DOHH2 (cell line): ENCODE results near the gene PRADC1.

Experiments
- H3F3A ChIP-seq: fragments of 200-600 bp; sonication (generic), shearing (Covaris generic); 2 replicates; pipeline ENCODE4 v1.6.0; 2016; ENCODE audit warnings: antibody characterized with exemption, mild to moderate bottlenecking; ENCODE audit not compliant: control insufficient read depth, insufficient read depth
- H3K27ac ChIP-seq: fragments of 200-600 bp; sonication (generic); 2 replicates; pipeline ENCODE4 v1.5.1; 2014; ENCODE audit warnings: low read depth, mild to moderate bottlenecking, low read length, moderate library complexity
- H3K27me3 ChIP-seq: fragments of 200-600 bp; sonication (generic); 2 replicates; pipeline ENCODE4 v1.6.1; 2014; ENCODE audit warnings: mild to moderate bottlenecking, low read length, mixed read lengths; ENCODE audit not compliant: control insufficient read depth
- H3K36me3 ChIP-seq: fragments of 200-600 bp; sonication (generic); 2 replicates; pipeline ENCODE4 v1.6.1; 2014; ENCODE audit warnings: mild to moderate bottlenecking, low read length, moderate library complexity, mixed read lengths; ENCODE audit not compliant: control insufficient read depth
- H3K4me1 ChIP-seq: fragments of 200-600 bp; sonication (generic); 2 replicates; pipeline ENCODE4 v1.6.1; 2014; ENCODE audit warnings: mild to moderate bottlenecking, low read length, mixed read lengths; ENCODE audit not compliant: control insufficient read depth
- H3K4me2 ChIP-seq: fragments of 200-600 bp; sonication (generic); 2 replicates; pipeline ENCODE4 v1.6.0; 2014; ENCODE audit warnings: mild to moderate bottlenecking, low read length, moderate library complexity
- H3K4me3 ChIP-seq: fragments of 200-600 bp; sonication (generic); 2 replicates; pipeline ENCODE4 v1.5.1; 2014; ENCODE audit warnings: mild to moderate bottlenecking, low read length, mixed read lengths
- H3K79me2 ChIP-seq: fragments of 200-600 bp; sonication (generic); 2 replicates; pipeline ENCODE4 v1.6.1; 2014; ENCODE audit warnings: mild to moderate bottlenecking, low read length, mixed read lengths; ENCODE audit not compliant: control insufficient read depth
- H3K9me2 ChIP-seq: fragments of 200-600 bp; sonication (generic); replicated peaks from 2 replicates; pipeline ENCODE4 v1.6.1; 2014; ENCODE audit warnings: mild to moderate bottlenecking, low read length, mixed read lengths; ENCODE audit not compliant: control insufficient read depth
- H3K9me3 ChIP-seq: fragments of 200-600 bp; sonication (generic); 2 replicates; pipeline ENCODE4 v1.6.1; 2014; ENCODE audit warnings: antibody characterized with exemption, low read length, mixed read lengths; ENCODE audit not compliant: control insufficient read depth, insufficient read depth
- H4K20me1 ChIP-seq: fragments of 200-600 bp; sonication (generic); 2 replicates; pipeline ENCODE4 v1.6.0; 2014; ENCODE audit warnings: low read depth, mild to moderate bottlenecking, antibody characterized with exemption, low read length, moderate library complexity; ENCODE audit not compliant: control insufficient read depth, insufficient read depth
- EZH2phosphoT487 ChIP-seq: fragments of 200-600 bp; sonication (generic); IDR thresholded peaks from 2 replicates; pipeline ENCODE4 v1.6.1; 2017; ENCODE audit warnings: borderline replicate concordance, mild to moderate bottlenecking, antibody characterized with exemption, low read length, moderate library complexity, mixed read lengths
- TF ChIP-seq, protein P1 (sequence below): fragments of 200-600 bp; sonication (generic); IDR thresholded peaks from one replicate; pipeline ENCODE4 v1.5.1; 2014; ENCODE audit warnings: antibody characterized with exemption, mild to moderate bottlenecking, low read depth, low read length; ENCODE audit not compliant: poor library complexity, severe bottlenecking

The PRADC1 gene

DNA sequence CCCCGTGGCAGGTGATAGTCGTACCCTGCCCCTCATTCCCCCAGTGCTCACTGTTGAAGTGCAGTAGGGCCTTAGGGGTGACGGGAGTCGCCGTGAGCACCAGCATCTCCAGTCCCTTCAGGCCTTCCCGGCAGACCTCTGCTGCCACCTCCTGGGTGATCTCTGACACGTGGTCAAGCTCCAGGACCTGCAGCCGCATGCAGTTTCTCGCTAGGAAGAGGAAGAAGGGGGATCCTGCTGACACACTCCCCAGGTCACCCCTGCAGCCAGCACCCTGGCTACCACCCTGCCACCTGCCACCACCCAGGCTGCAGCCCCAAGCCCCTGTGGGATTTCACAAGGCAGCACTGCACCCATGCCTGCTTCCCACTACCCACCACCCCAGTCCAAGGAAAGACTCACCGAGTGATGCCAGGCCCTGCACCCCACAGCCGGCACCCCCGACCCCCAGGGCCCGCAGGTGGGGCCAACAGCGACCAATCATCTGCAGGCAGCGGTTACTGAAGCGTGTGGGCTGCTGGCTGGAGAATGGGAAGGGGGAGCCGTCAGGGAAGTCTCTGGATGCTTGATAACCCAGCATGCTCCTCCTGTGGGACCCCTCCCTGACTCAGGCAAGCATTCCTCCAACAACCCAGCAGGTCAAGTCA, 27.4 kb upstream of the PRADC1 start:
- no peaks in the 10 kb centered on the region for H3K9me3 ChIP-seq
- no peak overlapping the region for H3K4me3 ChIP-seq
- H3F3A ChIP-seq, result no peaks in the 10 kb centered on the region; the same call in 1 of the 2 replicates
- H3K4me1 ChIP-seq, result peaks cover 14% of the 10 kb centered on the region
- no peaks in the 10 kb centered on the region for H3K79me2 ChIP-seq
- no peak overlapping the region for H3K4me2 ChIP-seq
- peaks cover 81% of the 10 kb centered on the region for H3K36me3 ChIP-seq
- no peak for TF ChIP-seq EZH2phosphoT487
- TF ChIP-seq, protein P1, sequence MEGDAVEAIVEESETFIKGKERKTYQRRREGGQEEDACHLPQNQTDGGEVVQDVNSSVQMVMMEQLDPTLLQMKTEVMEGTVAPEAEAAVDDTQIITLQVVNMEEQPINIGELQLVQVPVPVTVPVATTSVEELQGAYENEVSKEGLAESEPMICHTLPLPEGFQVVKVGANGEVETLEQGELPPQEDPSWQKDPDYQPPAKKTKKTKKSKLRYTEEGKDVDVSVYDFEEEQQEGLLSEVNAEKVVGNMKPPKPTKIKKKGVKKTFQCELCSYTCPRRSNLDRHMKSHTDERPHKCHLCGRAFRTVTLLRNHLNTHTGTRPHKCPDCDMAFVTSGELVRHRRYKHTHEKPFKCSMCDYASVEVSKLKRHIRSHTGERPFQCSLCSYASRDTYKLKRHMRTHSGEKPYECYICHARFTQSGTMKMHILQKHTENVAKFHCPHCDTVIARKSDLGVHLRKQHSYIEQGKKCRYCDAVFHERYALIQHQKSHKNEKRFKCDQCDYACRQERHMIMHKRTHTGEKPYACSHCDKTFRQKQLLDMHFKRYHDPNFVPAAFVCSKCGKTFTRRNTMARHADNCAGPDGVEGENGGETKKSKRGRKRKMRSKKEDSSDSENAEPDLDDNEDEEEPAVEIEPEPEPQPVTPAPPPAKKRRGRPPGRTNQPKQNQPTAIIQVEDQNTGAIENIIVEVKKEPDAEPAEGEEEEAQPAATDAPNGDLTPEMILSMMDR, result peak; percentile 49
- H3K9me2 ChIP-seq, result no peaks in the 10 kb centered on the region
- H3K27ac ChIP-seq, result no peak overlapping the region
- no peaks in the 10 kb centered on the region for H4K20me1 ChIP-seq
- H3K27me3 ChIP-seq, result no peaks in the 10 kb centered on the region

DNA sequence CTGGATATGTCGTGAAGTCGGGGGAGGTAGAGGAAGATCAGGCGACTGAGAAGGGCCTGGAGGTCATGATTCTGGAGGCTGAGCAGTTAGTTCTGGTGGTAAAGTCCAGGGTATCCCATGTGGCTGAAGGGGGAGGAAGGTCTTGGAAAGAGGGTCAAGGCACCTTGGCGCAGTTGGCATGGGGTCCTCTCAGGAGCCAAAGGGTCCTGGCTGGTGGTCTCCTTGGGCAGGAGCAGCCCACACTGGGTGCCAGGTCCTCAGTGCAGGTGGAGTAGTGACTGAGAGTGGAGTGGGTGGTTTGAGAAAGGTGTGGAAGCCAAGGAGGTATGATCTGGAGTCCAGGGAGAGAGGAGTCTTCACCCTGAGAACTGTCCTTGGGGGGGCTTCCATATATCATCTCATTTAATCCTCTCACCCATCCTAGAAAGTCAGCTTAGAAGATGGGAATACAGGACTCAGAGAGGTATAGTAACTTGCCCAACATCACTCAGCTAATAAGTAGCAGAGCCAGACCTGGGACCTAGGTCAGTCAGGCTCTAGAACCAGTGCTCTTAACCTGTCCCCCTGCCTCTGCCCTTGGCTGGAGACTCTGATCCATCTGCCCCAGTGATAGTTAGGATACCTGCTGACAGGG, 26.8 kb upstream of the PRADC1 start:
- TF ChIP-seq, protein P1, result no peak
- Histone ChIP-seq H3K4me3 (no peak overlapping the region), H3K36me3 (peaks cover 81% of the 10 kb centered on the region)

DNA sequence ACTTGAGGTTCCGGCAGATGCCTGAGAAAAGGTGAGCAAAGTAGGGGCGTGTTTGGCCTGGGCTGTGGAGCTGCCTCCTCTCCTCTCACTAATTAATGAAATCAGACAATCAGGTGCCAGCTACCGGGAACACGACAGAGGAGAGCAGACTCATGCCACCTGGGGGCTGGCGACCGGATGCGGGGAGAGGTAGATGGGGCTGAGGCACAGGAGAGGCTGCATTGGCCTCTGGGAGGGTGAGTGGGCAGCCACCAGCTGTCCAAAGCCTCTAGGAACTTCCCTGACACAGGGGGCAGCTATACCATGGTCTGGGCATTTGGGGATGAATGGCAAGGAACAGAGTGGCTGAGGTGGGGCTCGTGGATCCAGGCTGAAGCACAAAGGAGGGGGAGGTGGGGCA, 26.2 kb upstream of the PRADC1 start:
- Histone ChIP-seq H3K4me3 (no peak overlapping the region), H3K27ac (no peak overlapping the region), H3K79me2 (no peaks in the 10 kb centered on the region), H3K27me3 (no peaks in the 10 kb centered on the region), H3K9me2 (no peaks in the 10 kb centered on the region), H4K20me1 (no peaks in the 10 kb centered on the region), H3K9me3 (no peaks in the 10 kb centered on the region), H3F3A (peaks cover 5% of the 10 kb centered on the region), H3K4me1 (peaks cover 14% of the 10 kb centered on the region), H3K4me2 (no peak overlapping the region), H3K36me3 (peaks cover 81% of the 10 kb centered on the region)
- TF ChIP-seq, protein P1, result no peak
- TF ChIP-seq EZH2phosphoT487, result no peak

More for the DNA sequence above, 26.8 kb upstream of the PRADC1 start:
- Histone ChIP-seq H3K27ac (no peak overlapping the region), H3K4me1 (peaks cover 14% of the 10 kb centered on the region), H3K9me3 (no peaks in the 10 kb centered on the region), H3K4me2 (no peak overlapping the region), H3K79me2 (no peaks in the 10 kb centered on the region), H3K9me2 (no peaks in the 10 kb centered on the region), H3K27me3 (no peaks in the 10 kb centered on the region), H4K20me1 (no peaks in the 10 kb centered on the region), H3F3A (no peaks in the 10 kb centered on the region; the same call in none of the 2 replicates)
